HepG2 (cell line): ENCODE measurements around the gene TWNK. TPM values are rescaled to one million over a fixed set of nuclear protein-coding genes. Genes with fewer than 3 reads are reported as not detected.

ENCODE experiments used
- ATF3 ChIP-seq: sonication (generic); formaldehyde crosslinking; IDR thresholded peaks from 2 replicates; pipeline ENCODE4 v1.4.0; 2020; ENCODE audit warnings: missing genetic modification reagents
- CCDC6 ChIP-seq: sonication (generic); formaldehyde crosslinking; IDR thresholded peaks from 2 replicates; pipeline ENCODE4 v1.8.1; 2022; ENCODE audit warnings: mild to moderate bottlenecking, missing genetic modification reagents, moderate library complexity
- EED ChIP-seq: sonication (generic); formaldehyde crosslinking; IDR thresholded peaks from 2 replicates; pipeline ENCODE4 v1.5.0; 2020; ENCODE audit warnings: mild to moderate bottlenecking, missing genetic modification reagents
- IRF9 ChIP-seq: sonication (generic); formaldehyde crosslinking; IDR thresholded peaks from 2 replicates; pipeline ENCODE4 v1.8.0; 2022; ENCODE audit warnings: missing genetic modification reagents, mild to moderate bottlenecking, borderline replicate concordance
- ISX ChIP-seq: sonication (generic); formaldehyde crosslinking; conservative IDR thresholded peaks from 2 replicates; pipeline ENCODE4 v1.5.0; 2020; ENCODE audit warnings: missing genetic modification reagents
- NONO ChIP-seq, 2 experiments: fragments of 450-650 bp in 1 of 2; sonication (generic) in 1 of 2; formaldehyde crosslinking in 1 of 2; IDR thresholded peaks in 1 of 2; conservative IDR thresholded peaks in 1 of 2; 2 replicates each; pipeline versions ENCODE4 v1.6.1 to v1.8.0; 2017 to 2022; ENCODE audit warnings: mild to moderate bottlenecking in 1 of 2, missing genetic modification reagents in 1 of 2, moderate library complexity in 1 of 2
- ONECUT2 ChIP-seq: sonication (generic); formaldehyde crosslinking; IDR thresholded peaks from 2 replicates; pipeline ENCODE4 v1.4.0; 2020; ENCODE audit warnings: missing genetic modification reagents
- PRMT3 ChIP-seq: sonication (generic); formaldehyde crosslinking; IDR thresholded peaks from 2 replicates; pipeline ENCODE4 v1.8.1; 2022; ENCODE audit warnings: low read depth, mild to moderate bottlenecking, moderate library complexity, missing genetic modification reagents, borderline replicate concordance
- SMC3 ChIP-seq: IDR thresholded peaks from 2 replicates; pipeline ENCODE4 v1.6.1; 2011; ENCODE audit warnings: low read length, improper control_type of control experiment
- TBX2 ChIP-seq: sonication (generic); formaldehyde crosslinking; IDR thresholded peaks from 2 replicates; pipeline ENCODE4 v1.5.0; 2020; ENCODE audit warnings: missing genetic modification reagents, mild to moderate bottlenecking, borderline replicate concordance
- USF2 ChIP-seq, 2 experiments: sonication (generic) in 1 of 2; formaldehyde crosslinking in 1 of 2; IDR thresholded peaks; 2 replicates each; pipeline versions ENCODE4 v1.5.1 to v1.6.1; 2011 to 2020; ENCODE audit warnings: borderline replicate concordance in 1 of 2, low read depth in 1 of 2, low read length in 1 of 2, mild to moderate bottlenecking in 1 of 2, missing genetic modification reagents in 1 of 2, moderate library complexity in 1 of 2
- ZBTB20 ChIP-seq: sonication (generic); formaldehyde crosslinking; IDR thresholded peaks from 2 replicates; pipeline ENCODE4 v1.8.1; 2023; ENCODE audit warnings: missing genetic modification reagents, low read depth, mild to moderate bottlenecking, borderline replicate concordance
- ZBTB26 ChIP-seq: IDR thresholded peaks from 2 replicates; pipeline ENCODE4 v1.6.1; 2016; ENCODE audit warnings: missing compliant biosample characterization, missing genetic modification reagents, borderline replicate concordance
- ZNF784 ChIP-seq: sonication (generic); formaldehyde crosslinking; IDR thresholded peaks from 2 replicates; pipeline ENCODE4 v1.5.1; 2020; ENCODE audit warnings: missing genetic modification reagents, mild to moderate bottlenecking, borderline replicate concordance
- polyA plus RNA-seq, 8 experiments: library from polyadenylated mRNA; depleted of rRNA in 3 of 8; stranded (reverse) in 7 of 8; unstranded in 1 of 8; fragments of >200 nt; fragmentation: Illumina TruSeq in 4 of 8; extraction: Trizol in 4 of 8; gene quantifications; 2 replicates each; pipeline versions ENCODE4 v1.2.1 to v1.2.3, GENCODE V29; 2011 to 2016; ENCODE audit warnings: low read depth in 4 of 8, missing spikeins in 1 of 8, mixed read lengths in 1 of 8; ENCODE audit not compliant: insufficient read depth in 1 of 8
- total RNA-seq, 5 experiments: library from RNA; depleted of rRNA; stranded (reverse); fragments of >200 nt; fragmentation: Illumina TruSeq; extraction: Trizol; gene quantifications; 2 replicates each; pipeline ENCODE4 v1.2.3, GENCODE V29; 2016; ENCODE audit warnings: low read depth in 1 of 5
- TF ChIP-seq, protein P1 (sequence below): sonication (generic); formaldehyde crosslinking; IDR thresholded peaks from 2 replicates; pipeline ENCODE4 v1.4.0; 2020; ENCODE audit warnings: mild to moderate bottlenecking, missing genetic modification reagents

The TWNK gene
- total and polyA plus RNA-seq, 2 of the 13 experiments (the other 11 are each of a cell fraction or from before 2014, with no cell fraction given) = 10.7 to 16.5 TPM

DNA sequence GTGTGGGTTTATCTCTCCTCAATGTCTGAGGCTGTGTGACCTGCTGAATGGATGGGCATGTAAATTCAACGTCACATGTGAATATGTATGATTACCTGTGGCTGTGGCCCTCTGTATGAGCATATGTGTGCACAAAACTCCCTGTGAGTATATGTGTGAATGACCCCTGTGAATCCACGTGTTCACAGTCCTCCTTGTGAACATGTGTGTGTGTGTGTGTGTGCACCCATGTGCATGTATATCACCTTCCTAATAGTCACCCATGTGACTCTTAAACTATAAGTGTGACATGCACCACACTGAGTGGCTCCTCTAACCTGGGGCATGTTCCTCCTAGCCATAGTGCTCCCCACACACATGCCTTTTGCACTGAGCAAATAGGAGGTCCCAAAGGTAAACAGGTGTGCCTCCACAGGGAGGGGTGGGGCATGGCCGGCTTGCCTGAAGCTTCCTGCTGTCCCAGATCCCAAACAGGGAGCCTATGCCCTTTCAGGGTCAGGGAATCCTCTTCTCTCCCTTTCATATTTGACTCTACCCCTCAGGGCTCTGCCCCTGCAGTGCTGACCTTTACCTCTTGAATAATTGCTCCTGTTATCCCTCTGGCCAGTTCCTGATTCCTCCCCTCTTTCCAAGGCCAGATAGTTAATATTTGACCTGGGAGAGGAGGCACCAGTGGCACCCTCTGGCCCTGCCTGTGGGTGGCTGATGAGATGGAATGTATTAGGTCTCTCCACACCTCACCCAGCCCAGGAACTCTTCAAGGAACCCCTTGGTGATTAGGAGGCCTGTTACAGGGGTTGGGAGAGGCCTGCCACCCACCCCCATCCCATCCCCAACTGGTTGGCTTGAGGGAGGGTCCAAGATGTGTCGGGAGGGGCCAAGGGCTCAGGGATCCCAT is 16.2 kb upstream of the TWNK start (continued):
- TF ChIP-seq ZBTB26 (CRISPR knock-in tag) (0 out of 2 replicates have a peak, but pooled peaks have one; percentile 33), EED (0 out of 2 replicates have a peak, but pooled peaks have one; percentile 5), ATF3 (CRISPR knock-in tag) (peak; percentile 45; the same call in 1 of the 2 replicates), ONECUT2 (0 out of 2 replicates have a peak, but pooled peaks have one; percentile 24), USF2 (IDR thresholded peaks at IDR 0.05; ENCODE audit: low read depth, low read length) (no peak), USF2 (CRISPR knock-in tag; IDR thresholded peaks at IDR 0.05; ENCODE audit: borderline replicate concordance) (peak; percentile 19; the same call in 1 of the 2 replicates), IRF9 (CRISPR knock-in tag) (no peak), PRMT3 (CRISPR knock-in tag) (no peak), ZBTB20 (peak; percentile 97), NONO (IDR thresholded peaks at IDR 0.05) (no peak), NONO (CRISPR knock-in tag; conservative IDR thresholded peaks at IDR 0.05) (peak; percentile 82), SMC3 (peak; percentile 10; the same call in 1 of the 2 replicates), CCDC6 (CRISPR knock-in tag) (peak; percentile 95), ISX (CRISPR knock-in tag) (no peak), ZNF784 (CRISPR knock-in tag) (peak; percentile 43; the same call in 1 of the 2 replicates), TBX2 (CRISPR knock-in tag) (peak; percentile 89)
- TF ChIP-seq, protein P1, sequence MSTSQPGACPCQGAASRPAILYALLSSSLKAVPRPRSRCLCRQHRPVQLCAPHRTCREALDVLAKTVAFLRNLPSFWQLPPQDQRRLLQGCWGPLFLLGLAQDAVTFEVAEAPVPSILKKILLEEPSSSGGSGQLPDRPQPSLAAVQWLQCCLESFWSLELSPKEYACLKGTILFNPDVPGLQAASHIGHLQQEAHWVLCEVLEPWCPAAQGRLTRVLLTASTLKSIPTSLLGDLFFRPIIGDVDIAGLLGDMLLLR (CRISPR knock-in tag) = no peak
